Natural killer cell (primary cell): ENCODE results near the gene SHF. TPM values are rescaled to one million over a fixed set of nuclear protein-coding genes. Genes with fewer than 3 reads are reported as not detected.
A peak's percentile ranks its signal among the peaks of the same experiment; 100 is the strongest.

ENCODE experiments used
- ATAC-seq, 3 donors: fragments of 150-1000 bp in 2 of 3; fragments of 200-7000 bp in 1 of 3; cut with Tn5 transposase; 1 replicate in 1 of 3; 2 replicates in 2 of 3; pipeline ENCODE4 v1.10.0; 2021; ENCODE audit warnings: mild to moderate bottlenecking in 2 of 3, moderate library complexity in 2 of 3
- DNase-seq, 2 donors: peaks; one replicate each; pipeline versions ENCODE4 v3.0.0 to v3.0.0-alpha.2; 2013 to 2021; ENCODE audit warnings: mixed read lengths in 1 of 2
- H3K27ac ChIP-seq: one replicate; pipeline ENCODE4 v1.5.1; 2013; ENCODE audit warnings: mild to moderate bottlenecking, low read length
- H3K27me3 ChIP-seq: one replicate; pipeline ENCODE4 v1.6.1; 2013; ENCODE audit warnings: low read length; ENCODE audit not compliant: control insufficient read depth, insufficient read depth
- H3K36me3 ChIP-seq: one replicate; pipeline ENCODE4 v1.6.1; 2013; ENCODE audit warnings: low read length; ENCODE audit not compliant: control insufficient read depth, insufficient read depth
- H3K4me1 ChIP-seq: one replicate; pipeline ENCODE4 v1.6.1; 2013; ENCODE audit warnings: low read length; ENCODE audit not compliant: control insufficient read depth, insufficient read depth
- H3K4me3 ChIP-seq: one replicate; pipeline ENCODE4 v1.5.1; 2013; ENCODE audit warnings: low read length
- H3K9me3 ChIP-seq: one replicate; pipeline ENCODE4 v1.6.1; 2013; ENCODE audit warnings: low read length; ENCODE audit not compliant: control insufficient read depth, insufficient read depth
- H3K27ac Mint-ChIP-seq, 2 donors: one replicate each; pipeline ENCODE4 v1.8.0; 2022; ENCODE audit warnings: mild to moderate bottlenecking in 2 of 2, mixed read lengths in 2 of 2, moderate library complexity in 1 of 2
- H3K27me3 Mint-ChIP-seq, 2 donors: one replicate each; pipeline ENCODE4 v1.8.0; 2022; ENCODE audit warnings: low read depth in 2 of 2, mixed read lengths in 2 of 2
- H3K36me3 Mint-ChIP-seq: one replicate; pipeline ENCODE4 v1.8.0; 2022; ENCODE audit warnings: mixed read lengths
- H3K4me1 Mint-ChIP-seq, 2 donors: one replicate each; pipeline ENCODE4 v1.8.0; 2022; ENCODE audit warnings: mixed read lengths in 2 of 2
- H3K4me3 Mint-ChIP-seq: one replicate; pipeline ENCODE4 v1.8.0; 2022; ENCODE audit warnings: mild to moderate bottlenecking, moderate library complexity, mixed read lengths
- H3K9me3 Mint-ChIP-seq, 2 donors: one replicate each; pipeline ENCODE4 v1.8.0; 2022; ENCODE audit warnings: mixed read lengths in 2 of 2
- WGBS: methylation state at CpG from one replicate; pipeline ENCODE4 v1.1.7; 2013; ENCODE audit warnings: missing lambda C conversion rate; ENCODE audit not compliant: insufficient coverage; 5-methylcytosine and 5-hydroxymethylcytosine counted together
- intact Hi-C: fragments of 100-400 bp; cut with micrococcal nuclease; formaldehyde crosslinking; loops from one replicate; pipeline ENCODE4 v1.14.2; 2022
- total RNA-seq, 4 donors: library from RNA; stranded (reverse); fragments of 120-200 nt in 1 of 4; gene quantifications; one replicate each; pipeline versions ENCODE4 v1.2.3 to v1.2.4, GENCODE V29; 2013 to 2022
- TF ChIP-seq, protein P1 (sequence below): fragments of 200-600 bp; IDR thresholded peaks from one replicate; pipeline ENCODE4 v1.8.0; 2022; ENCODE audit warnings: antibody characterized with exemption

The SHF gene
- total RNA-seq, 3 donors from 2014 or later (not counting 1 experiment from before 2014, with no cell fraction given) = 0.94 to 2.4 (median 1.7) TPM

DNA sequence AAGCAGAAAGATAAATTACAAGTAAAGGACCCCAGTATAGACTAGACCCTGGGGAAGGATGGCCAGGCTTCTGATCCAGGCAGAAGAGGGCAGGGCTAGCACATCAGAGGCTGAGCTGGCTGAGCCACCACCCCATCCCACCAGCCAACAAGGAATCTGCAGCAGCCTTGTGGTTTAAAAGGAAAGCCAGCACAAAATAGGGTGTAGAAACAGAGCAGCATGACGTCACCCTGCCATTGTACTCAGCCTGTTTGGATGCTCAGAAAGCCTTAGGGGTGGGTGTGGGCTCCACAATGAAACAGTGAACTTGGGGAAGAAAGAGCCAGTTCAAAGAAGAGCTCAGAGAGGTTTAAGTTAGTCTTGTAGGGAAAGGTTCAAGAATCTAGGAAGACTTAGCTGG, 29.8 kb downstream of the SHF start:
- peaks cover 14 to 30% of the 10 kb centered on the region in 2 donors for H3K4me1 Mint-ChIP-seq
- Histone ChIP-seq H3K27ac (no peak overlapping the region), H3K4me3 (no peak overlapping the region), H3K36me3 (no peaks in the 10 kb centered on the region), H3K27me3 (no peaks in the 10 kb centered on the region), H3K9me3 (no peaks in the 10 kb centered on the region), H3K4me1 (peaks cover 4% of the 10 kb centered on the region)
- H3K27ac Mint-ChIP-seq = no peak overlapping the region
- no peaks in the 10 kb centered on the region for H3K9me3 Mint-ChIP-seq
- no peak overlapping the region for H3K4me3 Mint-ChIP-seq
- TF ChIP-seq, protein P1, sequence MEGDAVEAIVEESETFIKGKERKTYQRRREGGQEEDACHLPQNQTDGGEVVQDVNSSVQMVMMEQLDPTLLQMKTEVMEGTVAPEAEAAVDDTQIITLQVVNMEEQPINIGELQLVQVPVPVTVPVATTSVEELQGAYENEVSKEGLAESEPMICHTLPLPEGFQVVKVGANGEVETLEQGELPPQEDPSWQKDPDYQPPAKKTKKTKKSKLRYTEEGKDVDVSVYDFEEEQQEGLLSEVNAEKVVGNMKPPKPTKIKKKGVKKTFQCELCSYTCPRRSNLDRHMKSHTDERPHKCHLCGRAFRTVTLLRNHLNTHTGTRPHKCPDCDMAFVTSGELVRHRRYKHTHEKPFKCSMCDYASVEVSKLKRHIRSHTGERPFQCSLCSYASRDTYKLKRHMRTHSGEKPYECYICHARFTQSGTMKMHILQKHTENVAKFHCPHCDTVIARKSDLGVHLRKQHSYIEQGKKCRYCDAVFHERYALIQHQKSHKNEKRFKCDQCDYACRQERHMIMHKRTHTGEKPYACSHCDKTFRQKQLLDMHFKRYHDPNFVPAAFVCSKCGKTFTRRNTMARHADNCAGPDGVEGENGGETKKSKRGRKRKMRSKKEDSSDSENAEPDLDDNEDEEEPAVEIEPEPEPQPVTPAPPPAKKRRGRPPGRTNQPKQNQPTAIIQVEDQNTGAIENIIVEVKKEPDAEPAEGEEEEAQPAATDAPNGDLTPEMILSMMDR = no peak
- no peaks in the 10 kb centered on the region for H3K36me3 Mint-ChIP-seq
- no peak for DNase-seq
- H3K27me3 Mint-ChIP-seq = no peaks in the 10 kb centered on the region
- intact Hi-C loops = no loop called here
- WGBS = 66% methylated on average over 1 of the region's 1 CpG
- ATAC-seq = no peak

DNA sequence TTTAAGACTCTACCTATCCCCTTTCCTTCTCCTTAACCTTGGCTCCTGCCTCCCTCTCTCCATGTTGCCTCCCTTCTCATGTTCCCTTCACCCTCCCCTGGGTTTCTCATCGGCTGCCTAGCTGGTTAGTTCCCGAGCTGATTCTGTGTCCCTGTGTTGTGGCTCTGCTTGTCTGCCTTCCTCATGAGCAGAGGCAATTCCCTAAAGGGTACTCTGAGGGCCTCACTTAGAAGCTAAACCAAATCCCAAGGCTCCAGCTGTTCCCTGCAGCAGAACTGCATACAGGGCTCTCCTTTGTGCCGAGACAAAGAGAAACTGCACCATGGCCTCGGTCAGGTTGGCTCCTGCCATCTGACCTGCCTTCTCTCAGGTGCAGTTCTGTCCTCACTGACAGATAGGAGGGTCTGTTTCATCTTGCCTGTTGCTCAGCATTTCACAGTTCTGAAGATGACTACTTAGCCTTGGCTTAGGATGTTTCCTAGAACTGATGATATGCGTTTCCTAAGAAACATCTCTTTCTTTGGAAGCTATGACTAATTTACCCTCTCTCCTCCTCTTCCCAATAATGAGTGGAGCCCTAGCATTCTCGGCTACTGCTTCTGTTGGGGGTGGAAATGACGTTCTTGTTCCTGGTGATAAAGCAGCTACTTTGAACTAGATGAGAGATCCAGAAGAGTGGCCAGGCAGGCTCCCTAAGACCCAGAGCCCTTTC, 30.9 kb downstream of the SHF start:
- Mint-ChIP-seq H3K4me1 (peaks cover 14 to 32% of the 10 kb centered on the region in 2 donors), H3K27ac (peak overlapping the region in 1 of 2 donors; percentile 15), H3K36me3 (no peaks in the 10 kb centered on the region), H3K4me3 (no peak overlapping the region), H3K9me3 (no peaks in the 10 kb centered on the region), H3K27me3 (no peaks in the 10 kb centered on the region)
- WGBS = 84% methylated on average over 6 of the region's 7 CpGs
- H3K27me3 ChIP-seq = no peaks in the 10 kb centered on the region
- ATAC-seq = no peak
- no peak for DNase-seq
- no peaks in the 10 kb centered on the region for H3K9me3 ChIP-seq
- H3K27ac ChIP-seq = no peak overlapping the region
- no peaks in the 10 kb centered on the region for H3K4me1 ChIP-seq
- TF ChIP-seq, protein P1 = no peak
- intact Hi-C loops = no loop called here
- peaks cover 3% of the 10 kb centered on the region for H3K36me3 ChIP-seq
- no peak overlapping the region for H3K4me3 ChIP-seq

DNA sequence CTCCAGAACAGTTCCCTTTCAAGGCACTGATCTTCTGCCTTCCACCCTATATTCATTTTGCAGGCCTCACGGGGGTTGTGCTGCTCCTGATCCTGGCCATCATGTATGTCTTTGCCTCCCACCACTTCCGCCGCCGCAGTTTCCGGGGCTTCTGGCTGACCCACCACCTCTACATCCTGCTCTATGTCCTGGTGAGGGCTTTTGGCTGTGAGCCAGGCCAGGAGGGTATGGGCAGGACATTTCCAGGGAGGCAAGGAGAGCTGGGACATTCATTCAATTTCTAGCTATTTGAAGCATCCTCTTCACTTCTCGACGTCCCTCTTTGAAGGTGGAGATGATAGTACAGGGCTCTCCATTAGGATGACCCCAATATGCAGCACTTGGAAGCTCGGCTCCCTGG, 32.0 kb downstream of the SHF start:
- TF ChIP-seq, protein P1 = no peak
- Histone ChIP-seq H3K9me3 (no peaks in the 10 kb centered on the region), H3K27ac (no peak overlapping the region), H3K27me3 (no peaks in the 10 kb centered on the region), H3K4me3 (no peak overlapping the region), H3K4me1 (no peaks in the 10 kb centered on the region), H3K36me3 (peaks cover 3% of the 10 kb centered on the region)
- ATAC-seq = no peak
- intact Hi-C loops = no loop called here
- no peak for DNase-seq
- H3K27me3 Mint-ChIP-seq = no peaks in the 10 kb centered on the region
- WGBS = 89% methylated on average over 8 of the region's 8 CpGs
- H3K4me3 Mint-ChIP-seq = no peak overlapping the region
- H3K36me3 Mint-ChIP-seq = no peaks in the 10 kb centered on the region
- peaks cover 14 to 32% of the 10 kb centered on the region in 2 donors for H3K4me1 Mint-ChIP-seq
- H3K9me3 Mint-ChIP-seq = no peaks in the 10 kb centered on the region
- H3K27ac Mint-ChIP-seq = no peak overlapping the region
